Measurements from ENCODE around the gene NUDT1. TPM values are rescaled to one million over a fixed set of nuclear protein-coding genes. Genes with fewer than 3 reads are reported as not detected.

NUDT1 gene
- total RNA-seq, 2 experiments from 2014 or later: 12.8 to 13.0 TPM

- Histone ChIP-seq H3K9me3 (ENCODE audit: control insufficient read depth in 1 of 2, insufficient read depth in 1 of 2, low read length in 2 of 2) (no peaks in the 10 kb centered on the region), H3K4me3 (ENCODE audit: low read length) (peak overlapping the region; percentile 34), H3K4me1 (ENCODE audit: insufficient read depth, low read length) (peaks cover 12% of the 10 kb centered on the region), H3K36me3 (ENCODE audit: insufficient read depth, low read length) (no peaks in the 10 kb centered on the region), H3K27me3 (ENCODE audit: control insufficient read depth in 1 of 2, insufficient read depth in 2 of 2, low read length in 2 of 2) (no peaks in the 10 kb centered on the region), H3K27ac (ENCODE audit: low read depth in 1 of 2, low read length in 2 of 2) (no peak overlapping the region)
- ATAC-seq (ENCODE audit: poor library complexity): peak; percentile 72
- DNase-seq: peak in 5 of 14 experiments; percentile 7 to 55 (median 41)
- TF ChIP-seq, protein P1, sequence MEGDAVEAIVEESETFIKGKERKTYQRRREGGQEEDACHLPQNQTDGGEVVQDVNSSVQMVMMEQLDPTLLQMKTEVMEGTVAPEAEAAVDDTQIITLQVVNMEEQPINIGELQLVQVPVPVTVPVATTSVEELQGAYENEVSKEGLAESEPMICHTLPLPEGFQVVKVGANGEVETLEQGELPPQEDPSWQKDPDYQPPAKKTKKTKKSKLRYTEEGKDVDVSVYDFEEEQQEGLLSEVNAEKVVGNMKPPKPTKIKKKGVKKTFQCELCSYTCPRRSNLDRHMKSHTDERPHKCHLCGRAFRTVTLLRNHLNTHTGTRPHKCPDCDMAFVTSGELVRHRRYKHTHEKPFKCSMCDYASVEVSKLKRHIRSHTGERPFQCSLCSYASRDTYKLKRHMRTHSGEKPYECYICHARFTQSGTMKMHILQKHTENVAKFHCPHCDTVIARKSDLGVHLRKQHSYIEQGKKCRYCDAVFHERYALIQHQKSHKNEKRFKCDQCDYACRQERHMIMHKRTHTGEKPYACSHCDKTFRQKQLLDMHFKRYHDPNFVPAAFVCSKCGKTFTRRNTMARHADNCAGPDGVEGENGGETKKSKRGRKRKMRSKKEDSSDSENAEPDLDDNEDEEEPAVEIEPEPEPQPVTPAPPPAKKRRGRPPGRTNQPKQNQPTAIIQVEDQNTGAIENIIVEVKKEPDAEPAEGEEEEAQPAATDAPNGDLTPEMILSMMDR (IDR thresholded peaks at IDR 0.05): no peak
- Mint-ChIP-seq H3K27ac (peak overlapping the region; percentile 90), H3K36me3 (ENCODE audit: low read depth) (peaks cover under 1% of the 10 kb centered on the region), H3K4me1 (ENCODE audit: low read depth) (peaks cover 8% of the 10 kb centered on the region), H3K9me3 (no peaks in the 10 kb centered on the region), H3K27me3 (no peaks in the 10 kb centered on the region), H3K4me3 (peak overlapping the region; percentile 48)
- CTCF ChIA-PET: no interaction called here
- POLR2A ChIA-PET: interaction anchor here (0.6 to 1.4 kb wide), 4 partner anchors 20 to 92 kb away, joined by 3 to 7 read pairs (median 4); partner anchors contain the start of genes MAD1L1, MRM2 and NUDT1
- intact Hi-C loops (cut with DNase I, micrococcal nuclease): no loop called here
Observed at GRCh38 chr7:2261611-2262010, 19.6 kb downstream of the NUDT1 start.

DNA sequence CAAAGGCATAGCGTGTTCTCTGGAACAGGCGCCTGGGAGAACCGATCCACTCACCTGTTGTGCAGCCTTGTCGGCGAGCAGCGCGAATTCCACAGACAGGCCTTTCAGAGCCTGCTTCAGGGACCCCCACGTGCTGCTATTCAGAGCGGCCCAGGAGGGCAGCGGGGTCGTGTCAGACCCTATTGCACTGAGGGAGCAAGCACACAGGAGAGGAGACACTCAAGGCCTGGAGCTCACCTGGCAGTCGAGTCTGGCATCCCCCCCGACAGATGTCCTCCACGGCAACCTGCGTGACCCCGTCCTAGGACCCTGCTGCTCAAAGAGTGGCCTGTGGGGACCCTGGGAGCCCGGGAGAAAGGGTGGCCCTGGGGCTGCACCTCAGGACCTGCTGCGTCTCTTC is 21.1 kb downstream of the NUDT1 start:
- Mint-ChIP-seq H3K27ac (no peak overlapping the region), H3K4me1 (ENCODE audit: low read depth) (peaks cover 8% of the 10 kb centered on the region), H3K9me3 (no peaks in the 10 kb centered on the region), H3K36me3 (ENCODE audit: low read depth) (no peaks in the 10 kb centered on the region), H3K4me3 (no peak overlapping the region), H3K27me3 (no peaks in the 10 kb centered on the region)
- peaks cover 12% of the 10 kb centered on the region for H3K4me1 ChIP-seq (ENCODE audit: insufficient read depth, low read length)
- POLR2A ChIA-PET: interaction anchor here (0.6 kb wide), 1 partner anchor 28 kb away, joined by 3 read pairs; no protein-coding TSS in a partner anchor
- no peaks in the 10 kb centered on the region for H3K27me3 ChIP-seq (ENCODE audit: control insufficient read depth in 1 of 2, insufficient read depth in 2 of 2, low read length in 2 of 2)
- TF ChIP-seq, protein P1 (IDR thresholded peaks at IDR 0.05): no peak
- CTCF ChIA-PET: no interaction called here
- no peak overlapping the region for H3K27ac ChIP-seq (ENCODE audit: low read depth in 1 of 2, low read length in 2 of 2)
- intact Hi-C loops (cut with DNase I, micrococcal nuclease): no loop called here
- ATAC-seq (ENCODE audit: poor library complexity) (no peak), DNase-seq (no peak)
- H3K9me3 ChIP-seq (ENCODE audit: control insufficient read depth in 1 of 2, insufficient read depth in 1 of 2, low read length in 2 of 2): no peaks in the 10 kb centered on the region
- H3K4me3 ChIP-seq (ENCODE audit: low read length): no peak overlapping the region
- H3K36me3 ChIP-seq (ENCODE audit: insufficient read depth, low read length): no peaks in the 10 kb centered on the region

GRCh38 chr7:2264158-2264557 is 22.1 kb downstream of the NUDT1 start:
- H3K36me3 ChIP-seq (ENCODE audit: insufficient read depth, low read length): no peaks in the 10 kb centered on the region
- intact Hi-C loops (cut with DNase I, micrococcal nuclease): no loop called here
- H3K27me3 ChIP-seq (ENCODE audit: control insufficient read depth in 1 of 2, insufficient read depth in 2 of 2, low read length in 2 of 2): no peaks in the 10 kb centered on the region
- POLR2A ChIA-PET: no interaction called here
- CTCF ChIA-PET: no interaction called here
- peaks cover 8% of the 10 kb centered on the region for H3K4me1 Mint-ChIP-seq (ENCODE audit: low read depth)
- H3K9me3 Mint-ChIP-seq: no peaks in the 10 kb centered on the region
- H3K4me1 ChIP-seq (ENCODE audit: insufficient read depth, low read length): peaks cover 12% of the 10 kb centered on the region
- H3K36me3 Mint-ChIP-seq (ENCODE audit: low read depth): peaks cover 1% of the 10 kb centered on the region
- no peak overlapping the region for H3K4me3 ChIP-seq (ENCODE audit: low read length)
- no peaks in the 10 kb centered on the region for H3K27me3 Mint-ChIP-seq
- ATAC-seq (ENCODE audit: poor library complexity) (no peak), DNase-seq (no peak)
- H3K4me3 Mint-ChIP-seq: no peak overlapping the region
- H3K27ac ChIP-seq (ENCODE audit: low read depth in 1 of 2, low read length in 2 of 2): no peak overlapping the region
- H3K9me3 ChIP-seq (ENCODE audit: control insufficient read depth in 1 of 2, insufficient read depth in 1 of 2, low read length in 2 of 2): no peaks in the 10 kb centered on the region
- no peak overlapping the region for H3K27ac Mint-ChIP-seq
- TF ChIP-seq, protein P1 (IDR thresholded peaks at IDR 0.05): no peak
